Neural crest cell (in vitro differentiated cells): ENCODE results near the gene EXOC3L1. TPM values are rescaled to one million over a fixed set of nuclear protein-coding genes. Genes with fewer than 3 reads are reported as not detected.

Experiments used
- DNase-seq: peaks from one replicate; pipeline ENCODE4 v3.0.0; 2021; ENCODE audit warnings: low read depth, mixed read lengths, low spot score
- H3K27ac Mint-ChIP-seq: one replicate; pipeline ENCODE4 v1.8.0; 2021; ENCODE audit warnings: mild to moderate bottlenecking, mixed read lengths; ENCODE audit not compliant: unreplicated experiment
- H3K27me3 Mint-ChIP-seq: 2 replicates; pipeline ENCODE4 v1.8.0; 2021; ENCODE audit warnings: low read depth, mild to moderate bottlenecking, mixed read lengths
- H3K36me3 Mint-ChIP-seq: 2 replicates; pipeline ENCODE4 v1.8.0; 2021; ENCODE audit warnings: low read depth, mild to moderate bottlenecking, mixed read lengths
- H3K4me1 Mint-ChIP-seq: 2 replicates; pipeline ENCODE4 v1.8.0; 2021; ENCODE audit warnings: mixed read lengths
- H3K4me3 Mint-ChIP-seq: one replicate; pipeline ENCODE4 v1.8.0; 2021; ENCODE audit warnings: mild to moderate bottlenecking, mixed read lengths
- H3K9me3 Mint-ChIP-seq: 2 replicates; pipeline ENCODE4 v1.8.0; 2021; ENCODE audit warnings: mixed read lengths
- total RNA-seq: library from RNA; stranded (reverse); gene quantifications from 2 replicates; pipeline ENCODE4 v1.2.1, GENCODE V29; 2021
- TF ChIP-seq, protein P1 (sequence below): fragments of 200-600 bp; sonication (generic); conservative IDR thresholded peaks from 2 replicates; pipeline ENCODE4 v1.5.0; 2021; ENCODE audit warnings: antibody characterized with exemption, mild to moderate bottlenecking

The EXOC3L1 gene
- total RNA-seq, 1 donor from 2014 or later, result 0.44 TPM

DNA sequence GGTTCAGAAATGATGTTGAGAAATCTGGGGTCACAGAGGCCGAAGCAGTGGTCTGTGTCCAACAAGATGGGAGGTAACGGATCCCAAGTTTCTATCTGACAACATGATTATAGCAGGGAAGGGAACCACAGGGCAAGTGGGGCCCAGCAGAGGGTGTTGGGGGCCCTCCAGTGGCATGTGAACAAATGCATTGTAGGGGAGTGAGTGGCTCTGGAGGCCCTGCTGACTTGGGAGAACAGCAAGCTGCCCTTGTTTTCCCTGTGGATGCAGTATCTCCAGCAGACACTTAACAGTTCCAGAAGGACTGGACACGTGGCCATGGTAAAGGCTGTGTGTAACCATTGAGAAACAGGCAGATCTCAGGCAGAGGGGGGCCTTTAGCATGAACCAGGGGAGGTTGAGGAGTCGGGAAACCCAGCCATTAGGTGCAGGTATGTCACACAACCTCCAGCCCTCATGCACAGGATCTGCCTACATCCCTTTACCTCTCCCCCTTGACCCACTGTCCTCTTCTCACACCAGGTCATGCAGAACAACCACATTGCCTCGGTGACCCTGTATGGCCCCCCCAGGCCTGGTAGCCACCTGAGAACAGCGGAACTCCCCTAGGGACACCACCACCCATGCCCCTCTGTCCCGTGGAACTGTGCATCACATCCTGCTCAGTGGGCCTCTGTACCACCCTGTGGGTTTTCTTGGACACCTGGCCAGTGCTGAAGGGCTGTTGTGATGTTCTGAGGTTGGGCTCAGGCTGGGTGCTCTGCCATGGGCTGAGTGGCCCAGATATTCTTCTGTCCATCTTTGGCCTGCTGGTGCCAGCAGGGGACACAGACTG, 43.2 kb downstream of the EXOC3L1 start:
- TF ChIP-seq, protein P1, sequence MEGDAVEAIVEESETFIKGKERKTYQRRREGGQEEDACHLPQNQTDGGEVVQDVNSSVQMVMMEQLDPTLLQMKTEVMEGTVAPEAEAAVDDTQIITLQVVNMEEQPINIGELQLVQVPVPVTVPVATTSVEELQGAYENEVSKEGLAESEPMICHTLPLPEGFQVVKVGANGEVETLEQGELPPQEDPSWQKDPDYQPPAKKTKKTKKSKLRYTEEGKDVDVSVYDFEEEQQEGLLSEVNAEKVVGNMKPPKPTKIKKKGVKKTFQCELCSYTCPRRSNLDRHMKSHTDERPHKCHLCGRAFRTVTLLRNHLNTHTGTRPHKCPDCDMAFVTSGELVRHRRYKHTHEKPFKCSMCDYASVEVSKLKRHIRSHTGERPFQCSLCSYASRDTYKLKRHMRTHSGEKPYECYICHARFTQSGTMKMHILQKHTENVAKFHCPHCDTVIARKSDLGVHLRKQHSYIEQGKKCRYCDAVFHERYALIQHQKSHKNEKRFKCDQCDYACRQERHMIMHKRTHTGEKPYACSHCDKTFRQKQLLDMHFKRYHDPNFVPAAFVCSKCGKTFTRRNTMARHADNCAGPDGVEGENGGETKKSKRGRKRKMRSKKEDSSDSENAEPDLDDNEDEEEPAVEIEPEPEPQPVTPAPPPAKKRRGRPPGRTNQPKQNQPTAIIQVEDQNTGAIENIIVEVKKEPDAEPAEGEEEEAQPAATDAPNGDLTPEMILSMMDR, result no peak
- Mint-ChIP-seq H3K4me1 (peaks cover 4% of the 10 kb centered on the region), H3K36me3 (peaks cover 21% of the 10 kb centered on the region), H3K4me3 (no peak overlapping the region), H3K27ac (no peak overlapping the region), H3K27me3 (peaks cover 16% of the 10 kb centered on the region), H3K9me3 (no peaks in the 10 kb centered on the region)
- no peak for DNase-seq

DNA sequence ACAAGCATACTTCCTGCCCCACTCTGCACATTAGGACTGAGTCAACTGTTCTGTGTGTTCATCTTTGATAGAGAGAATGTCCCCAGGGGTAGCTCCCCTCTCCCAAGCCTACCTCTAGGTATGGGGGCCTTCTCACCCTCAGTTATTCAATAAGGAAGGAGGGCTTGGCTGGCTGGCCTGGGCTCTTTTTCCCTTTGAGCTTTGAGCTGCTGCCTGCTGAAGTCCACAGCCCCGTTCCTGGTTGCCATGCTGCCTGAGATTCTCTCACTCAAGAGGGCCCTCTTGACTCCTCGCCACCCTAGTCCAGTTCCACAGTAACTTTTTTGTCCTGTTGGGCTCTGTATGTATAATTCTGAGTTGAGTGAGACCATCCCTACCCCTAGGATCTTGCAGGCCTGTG, 44.2 kb downstream of the EXOC3L1 start:
- Mint-ChIP-seq H3K27me3 (peaks cover 7% of the 10 kb centered on the region), H3K27ac (no peak overlapping the region), H3K4me3 (no peak overlapping the region), H3K9me3 (no peaks in the 10 kb centered on the region), H3K4me1 (no peaks in the 10 kb centered on the region), H3K36me3 (peaks cover 25% of the 10 kb centered on the region)
- TF ChIP-seq, protein P1, result no peak
- DNase-seq, result no peak

DNA sequence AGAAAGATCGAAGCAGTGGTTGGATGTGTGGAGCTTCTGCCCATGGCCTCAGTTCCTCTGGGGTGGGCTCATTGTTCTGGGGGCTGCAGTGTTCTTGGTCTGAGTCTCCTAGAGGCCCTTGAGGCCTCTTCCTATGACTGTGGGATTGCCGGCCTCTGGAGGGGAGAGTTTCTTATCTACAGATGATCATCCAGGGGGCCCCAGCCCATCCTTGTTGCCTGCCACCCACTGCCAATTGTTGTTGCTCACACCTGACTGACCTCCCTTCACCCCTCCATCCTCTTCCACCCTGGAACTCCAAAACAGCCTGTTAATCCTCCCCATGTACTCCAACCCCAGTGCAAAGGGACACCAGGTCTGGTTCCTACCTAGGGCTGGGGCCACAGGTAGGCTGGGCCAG, 45.0 kb downstream of the EXOC3L1 start:
- Mint-ChIP-seq H3K36me3 (peaks cover 25% of the 10 kb centered on the region), H3K27me3 (peaks cover 7% of the 10 kb centered on the region), H3K27ac (no peak overlapping the region), H3K9me3 (no peaks in the 10 kb centered on the region), H3K4me3 (peak overlapping the region; percentile 10), H3K4me1 (no peaks in the 10 kb centered on the region)
- TF ChIP-seq, protein P1, result no peak
- no peak for DNase-seq

DNA sequence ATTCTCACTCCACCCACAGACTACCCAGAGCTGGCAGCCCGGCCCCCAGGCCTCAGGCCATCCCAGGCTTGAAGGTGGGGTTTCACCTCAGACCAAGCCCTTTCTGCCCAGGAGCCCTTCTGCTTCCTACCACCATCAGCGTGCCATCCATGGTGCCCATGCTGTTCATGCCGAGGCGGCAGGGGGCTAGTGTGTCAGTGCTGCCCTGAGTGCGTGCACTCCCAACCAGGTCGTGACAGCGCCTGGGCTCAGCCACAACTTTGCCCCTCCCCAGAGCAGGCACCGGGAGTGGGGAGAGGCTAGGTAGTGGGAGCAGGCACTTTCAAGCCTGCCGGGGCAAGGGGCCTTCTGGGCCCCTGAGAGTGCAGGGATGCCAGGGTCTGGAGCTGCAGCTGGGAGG, 47.6 kb downstream of the EXOC3L1 start:
- TF ChIP-seq, protein P1, result no peak

DNA sequence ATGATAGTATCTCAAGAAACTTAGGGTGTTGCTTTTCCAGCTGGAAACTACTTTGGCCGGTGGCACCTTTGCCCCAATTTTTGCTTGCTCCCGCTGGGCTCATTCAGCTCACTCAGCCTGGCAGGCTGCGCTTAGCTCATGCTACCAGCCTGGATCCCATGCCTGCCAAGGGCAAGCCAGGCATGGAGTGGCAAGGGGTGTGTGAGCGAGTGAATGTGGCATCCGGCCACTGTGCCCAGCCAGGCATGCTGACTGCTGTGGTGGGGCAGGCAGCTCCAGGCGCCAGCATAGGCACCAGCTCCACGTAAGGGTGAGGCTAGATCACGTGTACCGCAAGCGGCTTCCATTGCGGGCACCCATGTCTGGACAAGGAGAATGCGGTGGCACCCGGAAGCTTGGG, 48.5 kb downstream of the EXOC3L1 start:
- no peaks in the 10 kb centered on the region for H3K9me3 Mint-ChIP-seq
- no peaks in the 10 kb centered on the region for H3K4me1 Mint-ChIP-seq
- H3K36me3 Mint-ChIP-seq, result peaks cover 15% of the 10 kb centered on the region
- TF ChIP-seq, protein P1, result no peak
- H3K4me3 Mint-ChIP-seq, result no peak overlapping the region
- H3K27ac Mint-ChIP-seq, result no peak overlapping the region
- no peak for DNase-seq
- no peaks in the 10 kb centered on the region for H3K27me3 Mint-ChIP-seq

More for the DNA sequence above, 47.6 kb downstream of the EXOC3L1 start:
- no peaks in the 10 kb centered on the region for H3K27me3 Mint-ChIP-seq
- no peaks in the 10 kb centered on the region for H3K9me3 Mint-ChIP-seq
- no peaks in the 10 kb centered on the region for H3K4me1 Mint-ChIP-seq
- no peak overlapping the region for H3K27ac Mint-ChIP-seq
- H3K36me3 Mint-ChIP-seq, result peaks cover 15% of the 10 kb centered on the region
- no peak overlapping the region for H3K4me3 Mint-ChIP-seq
- no peak for DNase-seq
